ENCODE results near the gene ARF1. TPM values are rescaled to one million over a fixed set of nuclear protein-coding genes. Genes with fewer than 3 reads are reported as not detected.
A peak's percentile ranks its signal among the peaks of the same experiment; 100 is the strongest.

Gene ARF1
- polyA plus RNA-seq, 3 donors, result 580 to 789 (median 603) TPM

DNA sequence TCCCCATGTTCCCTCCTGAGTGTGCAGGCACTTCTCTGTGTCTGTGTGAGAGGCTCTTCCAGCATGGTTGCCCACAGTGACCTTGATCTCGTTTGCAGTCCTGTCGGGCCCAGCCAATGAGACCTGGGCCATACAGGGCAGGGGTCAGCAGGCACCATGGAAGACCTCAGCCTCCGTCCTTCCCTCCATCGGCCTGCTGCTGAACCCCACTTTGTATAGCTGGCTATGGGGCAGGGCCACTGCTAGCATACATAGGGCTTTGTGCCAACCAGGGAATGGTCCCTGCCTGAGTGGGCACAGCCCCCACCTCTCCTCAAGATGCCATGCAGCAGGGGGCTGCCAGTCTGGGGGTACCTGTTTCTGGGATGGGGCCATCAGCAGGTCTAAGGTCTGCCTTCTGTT lies 16.8 kb downstream of the ARF1 start:
- peaks cover 30 to 52% of the 10 kb centered on the region in 2 donors for H3K4me1 ChIP-seq (ENCODE audit: control insufficient read depth in 1 of 2, insufficient read depth in 2 of 2, low read length in 2 of 2)
- peaks cover 84% of the 10 kb centered on the region for H3K79me2 ChIP-seq (ENCODE audit: insufficient read depth, low read length)
- no peaks in the 10 kb centered on the region for H3K27me3 ChIP-seq (ENCODE audit: control insufficient read depth in 2 of 2, insufficient read depth in 2 of 2, low read length in 2 of 2)
- Mint-ChIP-seq H3K9me3 (peaks cover 4 to 7% (median 5%) of the 10 kb centered on the region in 7 donors), H3K27me3 (ENCODE audit: low read depth in 3 of 3) (peaks cover 0 to 4% (median 3%) of the 10 kb centered on the region in 3 donors), H3K36me3 (peaks cover 41 to 58% of the 10 kb centered on the region in 2 donors), H3K27ac (peak overlapping the region in 4 of 7 donors; percentile 8 to 61 (median 40)), H3K4me1 (peaks cover 44% of the 10 kb centered on the region), H3K4me3 (no peak overlapping the region)
- no peak for DNase-seq
- H2AFZ ChIP-seq (ENCODE audit: insufficient read depth, low read depth, low read length, poor library complexity, severe bottlenecking), result no peak overlapping the region
- peak overlapping the region in 1 of 2 donors; percentile 30 for H3K27ac ChIP-seq (ENCODE audit: low read depth in 1 of 2, low read length in 2 of 2)
- TF ChIP-seq, protein P1, sequence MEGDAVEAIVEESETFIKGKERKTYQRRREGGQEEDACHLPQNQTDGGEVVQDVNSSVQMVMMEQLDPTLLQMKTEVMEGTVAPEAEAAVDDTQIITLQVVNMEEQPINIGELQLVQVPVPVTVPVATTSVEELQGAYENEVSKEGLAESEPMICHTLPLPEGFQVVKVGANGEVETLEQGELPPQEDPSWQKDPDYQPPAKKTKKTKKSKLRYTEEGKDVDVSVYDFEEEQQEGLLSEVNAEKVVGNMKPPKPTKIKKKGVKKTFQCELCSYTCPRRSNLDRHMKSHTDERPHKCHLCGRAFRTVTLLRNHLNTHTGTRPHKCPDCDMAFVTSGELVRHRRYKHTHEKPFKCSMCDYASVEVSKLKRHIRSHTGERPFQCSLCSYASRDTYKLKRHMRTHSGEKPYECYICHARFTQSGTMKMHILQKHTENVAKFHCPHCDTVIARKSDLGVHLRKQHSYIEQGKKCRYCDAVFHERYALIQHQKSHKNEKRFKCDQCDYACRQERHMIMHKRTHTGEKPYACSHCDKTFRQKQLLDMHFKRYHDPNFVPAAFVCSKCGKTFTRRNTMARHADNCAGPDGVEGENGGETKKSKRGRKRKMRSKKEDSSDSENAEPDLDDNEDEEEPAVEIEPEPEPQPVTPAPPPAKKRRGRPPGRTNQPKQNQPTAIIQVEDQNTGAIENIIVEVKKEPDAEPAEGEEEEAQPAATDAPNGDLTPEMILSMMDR (IDR thresholded peaks at IDR 0.05), result no peak
- H3K36me3 ChIP-seq (replicated peaks in 1 of 2; ENCODE audit: control insufficient read depth in 1 of 2, insufficient read depth in 2 of 2, low read length in 2 of 2), result peaks cover 41 to 64% of the 10 kb centered on the region in 2 donors
- intact Hi-C loops (cut with micrococcal nuclease), result no loop called here
- peaks cover 76% of the 10 kb centered on the region for H4K20me1 ChIP-seq (ENCODE audit: insufficient read depth, low read length)
- no peak overlapping the region for H3K4me3 ChIP-seq (replicated peaks in 1 of 3; ENCODE audit: low read depth in 2 of 3, low read length in 3 of 3)
- no peak overlapping the region for H3K9ac ChIP-seq (ENCODE audit: insufficient read depth, low read length, poor library complexity, severe bottlenecking)
- no peak overlapping the region for H3K4me2 ChIP-seq (replicated peaks; ENCODE audit: extremely low read depth, low read length, poor library complexity, severe bottlenecking)
- WGBS (ENCODE audit: insufficient coverage), result 89% methylated on average over 4 of the region's 4 CpGs
- H3K9me3 ChIP-seq (replicated peaks in 1 of 2; ENCODE audit: control insufficient read depth in 1 of 2, insufficient read depth in 1 of 2, low read length in 2 of 2), result peaks cover 5 to 6% of the 10 kb centered on the region in 2 donors

DNA sequence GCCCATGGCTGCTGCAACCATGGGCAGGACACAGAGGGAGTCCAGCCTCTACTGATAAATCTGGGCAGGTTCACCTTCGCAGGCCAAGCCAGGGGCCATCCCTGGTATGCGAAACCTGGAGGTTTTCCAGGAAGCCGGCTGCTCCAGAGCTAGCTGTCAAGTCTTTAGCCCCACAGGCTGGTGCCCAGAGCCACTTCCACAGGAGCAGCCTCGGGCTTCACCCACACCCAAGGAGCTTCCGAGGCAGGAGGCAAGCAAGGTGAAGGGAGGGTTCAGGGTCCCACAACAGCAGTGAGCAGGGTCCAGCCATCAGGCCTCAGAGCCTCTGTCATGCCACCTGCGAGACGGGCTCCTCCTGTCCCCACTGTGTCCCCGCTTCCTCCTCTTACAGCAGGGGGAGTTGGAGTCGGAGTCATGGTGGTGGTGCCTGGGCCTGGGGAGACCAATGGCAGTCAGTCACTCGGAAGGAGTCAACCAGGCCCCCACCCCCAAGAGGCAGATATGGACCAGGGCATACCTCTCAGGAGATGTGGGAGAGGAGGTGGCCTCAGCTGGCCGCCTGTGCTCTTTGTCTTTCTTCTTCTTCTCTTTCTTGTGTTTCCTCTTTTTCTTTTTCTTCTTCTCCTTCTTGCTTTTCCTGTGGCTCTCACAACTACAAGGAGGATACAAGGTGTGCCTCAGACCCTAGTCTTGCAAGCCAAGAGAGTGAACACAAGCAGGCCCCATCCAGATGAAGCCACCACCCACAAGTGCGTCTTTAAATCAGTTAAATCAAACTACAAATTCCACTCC lies 18.5 kb downstream of the ARF1 start:
- Histone ChIP-seq H3K4me2 (replicated peaks; ENCODE audit: extremely low read depth, low read length, poor library complexity, severe bottlenecking) (peak overlapping the region; percentile 88), H3K4me3 (replicated peaks in 1 of 3; ENCODE audit: low read depth in 2 of 3, low read length in 3 of 3) (peak overlapping the region in 1 of 3 experiments; percentile 90), H3K9ac (ENCODE audit: insufficient read depth, low read length, poor library complexity, severe bottlenecking) (peak overlapping the region; percentile 84), H3K9me3 (replicated peaks in 1 of 2; ENCODE audit: control insufficient read depth in 1 of 2, insufficient read depth in 1 of 2, low read length in 2 of 2) (no peaks in the 10 kb centered on the region), H3K27me3 (ENCODE audit: control insufficient read depth in 2 of 2, insufficient read depth in 2 of 2, low read length in 2 of 2) (no peaks in the 10 kb centered on the region), H3K4me1 (ENCODE audit: control insufficient read depth in 1 of 2, insufficient read depth in 2 of 2, low read length in 2 of 2) (peaks cover 36 to 53% of the 10 kb centered on the region in 2 donors), H3K36me3 (replicated peaks in 1 of 2; ENCODE audit: control insufficient read depth in 1 of 2, insufficient read depth in 2 of 2, low read length in 2 of 2) (peaks cover 38 to 51% of the 10 kb centered on the region in 2 donors), H3K27ac (ENCODE audit: low read depth in 1 of 2, low read length in 2 of 2) (peak overlapping the region; percentile 29 to 87), H3K79me2 (ENCODE audit: insufficient read depth, low read length) (peaks cover 67% of the 10 kb centered on the region), H2AFZ (ENCODE audit: insufficient read depth, low read depth, low read length, poor library complexity, severe bottlenecking) (no peak overlapping the region), H4K20me1 (ENCODE audit: insufficient read depth, low read length) (peaks cover 59% of the 10 kb centered on the region)
- TF ChIP-seq, protein P1 (IDR thresholded peaks at IDR 0.05), result no peak
- Mint-ChIP-seq H3K4me1 (peaks cover 43% of the 10 kb centered on the region), H3K27me3 (ENCODE audit: low read depth in 3 of 3) (peaks cover 0 to 4% (median 0%) of the 10 kb centered on the region in 3 donors), H3K4me3 (peak overlapping the region; percentile 28 to 75), H3K27ac (peak overlapping the region; percentile 63 to 83 (median 77)), H3K36me3 (peaks cover 35 to 51% of the 10 kb centered on the region in 2 donors), H3K9me3 (no peaks in the 10 kb centered on the region)
- 90% methylated on average over 5 of the region's 12 CpGs for WGBS (ENCODE audit: insufficient coverage)
- no peak for DNase-seq
- intact Hi-C loops (cut with micrococcal nuclease), result no loop called here

Measured in CD14-positive monocyte (primary cell).